GM06990 (cell line): ENCODE results near the gene AFF3.

Experiments used
- DNase-seq: peaks from one replicate; pipeline ENCODE4 v3.0.0-alpha.2; 2011; ENCODE audit not compliant: insufficient read length; ENCODE audit errors: extremely low read depth
- H3K27me3 ChIP-seq: replicated peaks from 2 replicates; pipeline ENCODE4 v1.6.0; 2011; ENCODE audit warnings: low read length; ENCODE audit not compliant: control insufficient read depth, insufficient read depth
- H3K36me3 ChIP-seq: 2 replicates; pipeline ENCODE4 v1.5.1; 2011; ENCODE audit warnings: low read length; ENCODE audit not compliant: control insufficient read depth, insufficient read depth
- H3K4me3 ChIP-seq: replicated peaks from 2 replicates; pipeline ENCODE4 v1.5.1; 2011; ENCODE audit warnings: low read depth, mild to moderate bottlenecking, control low read depth, low read length
- TF ChIP-seq, protein P1 (sequence below): IDR thresholded peaks from 2 replicates; pipeline ENCODE4 v1.5.1; 2011; ENCODE audit warnings: low read length, control low read depth, mild to moderate bottlenecking, inconsistent platforms; ENCODE audit not compliant: insufficient read depth, poor library complexity, severe bottlenecking

The AFF3 gene

DNA sequence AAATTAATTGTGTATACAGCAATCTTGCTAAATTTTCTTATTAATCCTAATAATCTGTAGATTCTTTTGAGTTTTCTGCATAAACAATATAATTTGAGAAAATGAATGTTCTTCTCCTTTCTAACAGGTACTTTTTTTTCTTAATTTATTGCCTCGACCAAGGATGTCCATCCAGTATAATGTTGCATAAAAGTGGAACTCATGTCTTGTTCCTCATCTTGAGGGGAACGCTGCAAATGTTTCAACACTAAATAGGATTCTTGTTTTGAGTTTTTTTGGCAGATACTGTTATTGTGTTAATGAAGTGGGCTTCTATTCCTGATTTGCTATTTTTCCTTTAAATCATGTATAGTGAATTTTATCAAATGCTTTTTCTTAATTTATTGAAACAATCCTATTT lies 408.2 kb downstream of the AFF3 start:
- Histone ChIP-seq H3K27me3 (no peaks in the 10 kb centered on the region), H3K36me3 (no peaks in the 10 kb centered on the region), H3K4me3 (no peak overlapping the region)
- DNase-seq: no peak
- TF ChIP-seq, protein P1, sequence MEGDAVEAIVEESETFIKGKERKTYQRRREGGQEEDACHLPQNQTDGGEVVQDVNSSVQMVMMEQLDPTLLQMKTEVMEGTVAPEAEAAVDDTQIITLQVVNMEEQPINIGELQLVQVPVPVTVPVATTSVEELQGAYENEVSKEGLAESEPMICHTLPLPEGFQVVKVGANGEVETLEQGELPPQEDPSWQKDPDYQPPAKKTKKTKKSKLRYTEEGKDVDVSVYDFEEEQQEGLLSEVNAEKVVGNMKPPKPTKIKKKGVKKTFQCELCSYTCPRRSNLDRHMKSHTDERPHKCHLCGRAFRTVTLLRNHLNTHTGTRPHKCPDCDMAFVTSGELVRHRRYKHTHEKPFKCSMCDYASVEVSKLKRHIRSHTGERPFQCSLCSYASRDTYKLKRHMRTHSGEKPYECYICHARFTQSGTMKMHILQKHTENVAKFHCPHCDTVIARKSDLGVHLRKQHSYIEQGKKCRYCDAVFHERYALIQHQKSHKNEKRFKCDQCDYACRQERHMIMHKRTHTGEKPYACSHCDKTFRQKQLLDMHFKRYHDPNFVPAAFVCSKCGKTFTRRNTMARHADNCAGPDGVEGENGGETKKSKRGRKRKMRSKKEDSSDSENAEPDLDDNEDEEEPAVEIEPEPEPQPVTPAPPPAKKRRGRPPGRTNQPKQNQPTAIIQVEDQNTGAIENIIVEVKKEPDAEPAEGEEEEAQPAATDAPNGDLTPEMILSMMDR: no peak

DNA sequence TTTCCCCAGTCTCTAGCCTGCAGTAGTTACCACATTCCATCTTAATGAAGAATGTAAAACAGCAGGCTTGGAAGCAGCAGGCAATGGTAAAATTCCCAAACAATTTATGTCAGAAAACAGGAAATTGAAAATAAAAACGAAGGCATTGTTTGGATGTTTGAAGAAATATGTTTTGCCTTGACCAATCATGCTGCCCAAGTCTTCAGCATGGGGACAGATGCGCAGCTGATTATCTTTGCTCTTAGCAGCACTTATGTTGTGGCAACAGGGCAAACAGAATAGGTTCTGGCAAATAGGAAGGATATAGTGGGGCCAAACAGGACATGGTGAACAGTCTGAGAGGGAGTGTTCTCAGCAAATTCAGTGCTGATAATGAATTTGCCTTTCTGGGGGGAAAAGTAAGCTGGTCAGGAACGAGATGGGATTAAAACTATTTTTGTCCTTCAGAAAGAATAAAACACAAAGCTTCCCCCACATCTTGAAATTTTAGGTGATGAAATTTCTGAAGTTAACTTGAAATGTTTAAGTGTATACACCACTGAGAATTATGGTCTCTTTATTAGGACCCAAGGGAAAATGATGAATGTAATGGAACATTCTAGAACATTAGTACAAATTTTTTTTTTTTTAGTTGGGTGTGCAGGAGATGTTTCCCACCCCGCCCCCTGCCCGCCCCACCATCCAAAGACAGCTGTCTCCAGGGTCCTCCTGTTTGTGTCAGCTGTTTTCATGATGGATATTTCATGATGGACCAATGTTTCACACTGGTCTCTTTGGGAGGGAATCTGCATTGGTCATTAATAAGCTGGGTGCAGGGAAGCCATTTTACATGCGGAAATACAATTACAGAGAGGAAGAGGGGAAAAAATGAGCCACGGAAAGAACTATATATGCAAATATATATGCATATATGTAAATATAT lies 413.0 kb downstream of the AFF3 start:
- Histone ChIP-seq H3K36me3 (no peaks in the 10 kb centered on the region), H3K27me3 (no peaks in the 10 kb centered on the region), H3K4me3 (no peak overlapping the region)
- TF ChIP-seq, protein P1: no peak
- no peak for DNase-seq

DNA sequence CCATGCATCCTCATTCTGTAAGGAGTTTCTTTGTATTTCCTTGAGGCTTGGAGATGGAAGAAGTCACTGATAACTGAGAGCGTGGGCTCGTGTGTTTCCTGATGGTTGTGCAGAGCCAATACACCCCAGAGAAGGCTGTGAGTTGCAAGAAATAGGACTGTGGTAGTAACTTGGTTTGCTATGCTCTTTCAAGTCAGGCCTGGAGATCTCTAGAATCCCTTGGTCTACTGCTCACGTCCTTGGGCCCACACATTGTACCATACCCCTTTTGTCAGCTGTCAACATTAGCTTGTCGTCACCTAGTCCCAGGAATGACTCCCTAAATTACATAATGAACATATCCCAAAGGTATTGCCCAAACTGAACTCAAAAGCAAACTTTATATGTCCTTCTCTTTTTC lies 414.2 kb downstream of the AFF3 start:
- Histone ChIP-seq H3K27me3 (no peaks in the 10 kb centered on the region), H3K36me3 (no peaks in the 10 kb centered on the region), H3K4me3 (no peak overlapping the region)
- no peak for DNase-seq
- TF ChIP-seq, protein P1: no peak

DNA sequence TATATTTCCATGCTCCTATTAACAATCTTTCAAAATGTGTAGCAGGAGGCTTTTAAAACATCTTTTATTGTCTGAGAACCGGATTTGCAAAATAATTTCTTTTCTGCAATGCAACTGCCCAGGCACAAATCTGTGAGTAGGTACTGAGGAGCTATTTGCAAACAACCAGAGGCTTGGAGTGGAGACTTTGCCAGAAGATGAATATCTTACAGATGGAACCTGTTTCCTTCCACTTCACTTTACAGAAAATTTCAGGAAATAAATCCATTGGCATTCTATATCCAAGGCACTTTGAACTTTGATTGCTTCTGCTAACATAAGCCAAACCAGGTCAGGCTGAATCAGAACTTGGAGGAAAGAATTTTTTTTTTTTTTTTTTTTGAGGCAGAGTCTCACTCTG lies 415.2 kb downstream of the AFF3 start:
- Histone ChIP-seq H3K4me3 (no peak overlapping the region), H3K36me3 (no peaks in the 10 kb centered on the region), H3K27me3 (no peaks in the 10 kb centered on the region)
- TF ChIP-seq, protein P1: no peak
- no peak for DNase-seq

DNA sequence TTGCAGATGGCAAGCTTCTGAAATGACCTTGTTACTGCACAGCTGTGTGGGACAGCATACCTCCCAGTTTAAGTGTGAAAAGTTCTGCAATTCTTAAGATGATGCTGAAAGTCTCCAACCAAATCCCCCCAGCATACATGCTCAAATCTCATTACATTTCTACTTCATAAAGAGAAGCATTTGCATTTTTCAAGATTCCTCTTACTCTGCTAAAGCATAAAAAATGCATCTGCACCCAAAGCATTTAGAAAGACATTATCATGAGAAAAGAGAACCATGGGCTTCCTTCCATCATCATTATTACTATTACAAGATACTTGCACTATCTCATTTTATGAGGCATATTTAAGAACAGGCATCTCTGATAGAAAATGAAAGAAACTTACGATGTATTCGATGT lies 415.7 kb downstream of the AFF3 start:
- no peak for DNase-seq
- TF ChIP-seq, protein P1: no peak
- H3K4me3 ChIP-seq: no peak overlapping the region
- H3K36me3 ChIP-seq: no peaks in the 10 kb centered on the region
- no peaks in the 10 kb centered on the region for H3K27me3 ChIP-seq
